Measurements from ENCODE around the gene ASIP. TPM values are rescaled to one million over a fixed set of nuclear protein-coding genes. Genes with fewer than 3 reads are reported as not detected.
"Not testable (repeated sequence)": the region's sequence is repeated elsewhere in the genome, so short reads cannot be mapped to it uniquely, and the experiment has no call there.

Gene ASIP, protein sequence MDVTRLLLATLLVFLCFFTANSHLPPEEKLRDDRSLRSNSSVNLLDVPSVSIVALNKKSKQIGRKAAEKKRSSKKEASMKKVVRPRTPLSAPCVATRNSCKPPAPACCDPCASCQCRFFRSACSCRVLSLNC
- not detected for total RNA-seq

DNA sequence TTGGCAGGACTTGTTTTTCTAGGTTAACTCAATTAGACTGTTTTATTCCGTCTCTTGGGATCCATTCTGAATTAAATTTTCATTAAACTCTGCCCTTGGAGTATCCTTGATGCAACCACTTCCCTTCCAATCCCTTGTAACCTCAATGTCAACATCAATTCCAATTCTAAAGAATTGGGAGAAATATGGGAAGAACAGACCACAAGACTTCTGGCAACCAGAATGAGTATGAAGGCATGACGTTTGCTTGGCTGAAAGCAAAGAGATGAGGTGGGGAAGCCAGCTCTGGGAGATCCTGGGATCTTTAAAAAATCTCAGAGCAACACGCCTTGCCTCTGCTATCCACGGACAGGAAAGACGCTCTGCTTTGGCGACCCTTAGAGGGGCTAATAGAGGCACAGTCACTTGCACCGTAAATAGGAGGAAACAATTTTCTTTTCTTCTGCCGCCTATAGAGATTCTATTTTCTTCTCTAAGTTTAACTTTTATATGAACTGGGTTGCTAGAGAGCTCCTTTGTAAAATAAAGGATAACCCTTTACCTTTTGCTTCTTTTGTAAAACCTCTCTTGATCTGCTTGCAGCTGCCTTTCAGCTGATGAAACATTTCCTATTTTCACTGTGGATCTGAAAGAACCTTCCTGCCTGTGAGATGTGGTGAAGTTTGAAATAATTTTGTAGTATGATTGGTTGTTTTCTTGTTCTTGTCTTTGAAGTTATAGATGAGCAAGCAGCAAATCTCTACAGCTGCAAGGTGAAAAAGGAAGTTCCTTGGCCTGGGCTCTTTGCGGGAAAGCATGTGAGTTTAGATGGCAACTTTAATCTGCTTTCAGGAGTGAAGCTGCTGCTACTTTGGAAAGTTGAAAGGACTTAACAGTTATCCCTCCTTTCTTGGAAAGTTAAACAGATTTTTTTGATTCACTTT is at the start of gene ASIP:
ASIP (plus strand) TSS at position 731 of the 923 bp plus-strand sequence. CDS start 18,952 bp downstream, outside the sequence.
- no peak for DNase-seq

GRCh38 chr20:34193051-34193450 is 48.2 kb upstream of the ASIP start:
- no peak for DNase-seq

DNA sequence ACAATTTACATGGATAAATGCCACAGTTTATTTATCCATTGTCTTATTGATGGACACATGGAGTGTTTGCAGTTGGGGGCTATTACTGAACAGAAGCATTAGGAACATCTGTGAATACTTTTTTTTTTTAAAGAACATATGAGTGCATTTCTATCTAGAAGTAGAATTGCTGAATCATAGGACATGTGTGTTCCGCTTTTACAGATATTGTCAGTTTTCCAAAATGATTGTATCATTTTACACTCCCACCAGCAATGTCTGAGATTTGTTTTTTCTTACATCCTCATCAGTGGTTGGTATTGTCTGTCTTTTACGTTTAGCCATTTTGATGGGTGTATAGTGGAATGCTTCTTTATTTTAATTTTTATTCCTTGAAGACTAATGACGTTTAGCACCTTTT is 42.0 kb upstream of the ASIP start:
- no peak for DNase-seq

GRCh38 chr20:34200023-34200422 is 41.2 kb upstream of the ASIP start:
- no peak for DNase-seq

- DNase-seq: no peak
These were observed 39.7 kb upstream of the ASIP start for GRCh38 chr20:34201531-34201930.

GRCh38 chr20:34205172-34205880 is 35.9 kb upstream of the ASIP start:
- not testable (repeated sequence) for DNase-seq

DNA sequence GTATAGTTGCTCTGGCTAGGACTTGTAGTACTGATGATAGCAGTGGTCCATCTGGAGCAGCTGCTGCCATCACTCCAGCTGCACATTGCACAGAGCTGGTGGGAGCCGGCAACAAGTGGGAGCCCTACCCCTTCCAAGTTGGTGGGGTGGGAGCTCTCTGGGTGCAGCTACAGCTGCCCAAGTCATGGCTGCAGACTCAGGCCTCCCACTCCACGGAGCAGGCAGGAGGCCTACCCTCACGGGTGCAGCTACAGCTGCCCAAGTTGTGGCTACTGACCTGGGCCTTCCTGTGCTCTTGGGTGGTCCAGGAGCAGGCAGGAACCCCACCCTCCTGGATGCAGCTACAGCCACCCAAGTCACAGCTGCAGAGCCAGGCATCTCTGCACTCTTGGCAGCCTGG is 32.1 kb upstream of the ASIP start:
- DNase-seq: no peak

- no peak for DNase-seq
These were observed 31.0 kb upstream of the ASIP start for GRCh38 chr20:34210271-34210670.

DNA sequence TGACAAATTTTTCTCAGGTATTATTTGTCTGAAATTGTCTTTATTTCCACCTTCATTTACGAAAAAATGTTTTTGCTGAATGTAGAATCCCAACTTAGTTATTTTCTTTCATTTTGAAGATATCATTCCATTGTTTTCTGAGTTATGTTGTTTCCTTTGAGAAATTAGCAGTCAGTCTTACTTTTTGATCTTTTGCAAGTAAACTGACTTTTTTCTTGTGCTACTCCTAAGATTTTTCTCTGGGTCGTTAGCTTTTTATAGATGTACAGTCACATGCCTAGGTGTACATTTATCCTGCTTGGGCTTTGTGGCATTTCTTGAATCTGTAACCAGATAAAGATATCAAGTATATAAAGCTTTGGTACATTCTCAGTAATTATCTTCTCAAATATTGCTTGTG is 29.6 kb upstream of the ASIP start:
- no peak for DNase-seq

- DNase-seq: no peak
These were observed 28.0 kb upstream of the ASIP start for GRCh38 chr20:34213213-34213612.

- DNase-seq: peak; percentile 2
These were observed 25.4 kb upstream of the ASIP start for GRCh38 chr20:34215711-34216381.

GRCh38 chr20:34216382-34216742 is 24.9 kb upstream of the ASIP start:
- no peak for DNase-seq

GRCh38 chr20:34220561-34220960 is 20.7 kb upstream of the ASIP start:
- no peak for DNase-seq

DNA sequence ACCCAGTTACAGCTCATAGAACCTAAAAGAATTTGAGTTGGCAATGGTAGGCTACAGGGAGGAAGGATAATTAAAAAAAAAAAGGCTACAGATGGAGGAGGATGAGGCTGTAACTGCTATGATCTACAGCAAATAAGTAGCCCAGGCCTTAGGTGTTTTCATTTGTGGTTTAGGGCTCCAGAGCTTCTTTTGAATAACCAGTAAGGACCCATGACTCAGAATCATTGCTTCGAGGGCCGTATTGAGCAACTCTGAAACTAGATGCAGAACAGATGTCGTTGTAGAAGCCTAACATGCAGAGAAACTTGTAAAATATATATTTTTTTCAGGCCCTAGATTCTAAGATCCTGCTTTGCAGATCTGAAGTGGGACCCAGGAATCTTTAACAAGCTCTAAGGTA is 19.0 kb upstream of the ASIP start:
- DNase-seq: no peak

DNA sequence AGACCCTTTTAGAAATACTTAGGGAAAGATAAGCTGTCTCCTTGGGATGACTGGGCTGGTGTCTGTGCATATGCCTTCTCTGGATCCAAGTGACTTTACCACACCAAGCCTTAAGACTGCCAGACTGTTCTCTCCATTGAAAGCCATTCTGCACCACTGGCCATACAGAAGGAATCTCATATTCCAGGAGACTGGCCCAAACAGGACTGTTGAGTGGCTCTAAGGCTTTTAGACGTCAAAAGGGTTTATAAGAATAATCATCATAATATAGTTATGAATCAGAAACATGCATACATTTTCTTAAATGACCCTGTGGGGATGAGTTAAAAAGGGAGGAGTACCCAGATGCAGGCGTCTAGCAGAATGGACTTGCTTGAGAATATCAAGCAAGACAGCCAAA is 17.0 kb upstream of the ASIP start:
- not testable (repeated sequence) for DNase-seq

GRCh38 chr20:34231634-34232033 is 9.6 kb upstream of the ASIP start:
- no peak for DNase-seq

DNA sequence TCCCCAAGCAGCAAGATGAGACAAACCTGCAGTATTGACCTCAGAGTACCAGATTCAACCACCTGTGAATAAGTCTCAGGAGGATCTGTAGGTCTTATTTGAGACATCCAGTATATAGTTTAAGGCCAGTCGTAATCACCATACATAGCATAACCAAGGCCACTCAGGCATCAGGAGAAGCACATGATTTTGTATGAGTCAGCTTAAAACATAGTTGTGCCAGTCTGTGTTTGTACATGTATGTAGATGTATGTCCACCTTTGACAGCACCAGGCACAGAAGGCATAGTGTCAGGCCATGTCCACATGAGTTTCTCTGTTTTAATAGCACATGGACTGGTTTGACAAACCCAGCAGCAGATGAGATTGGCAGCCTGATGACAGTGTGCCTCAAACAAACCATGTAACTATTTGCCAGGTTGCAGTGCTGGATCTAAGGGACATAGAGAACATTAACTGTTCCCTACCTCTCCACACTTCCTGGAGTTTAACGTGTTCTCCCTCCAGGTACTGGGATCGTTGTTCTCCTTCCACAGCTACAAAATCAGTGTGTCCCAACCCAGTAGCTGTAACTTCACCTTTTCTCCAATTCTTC is 8.6 kb upstream of the ASIP start:
- no peak for DNase-seq

- no peak for DNase-seq
These were observed 7.5 kb upstream of the ASIP start for GRCh38 chr20:34233687-34234086.

- no peak for DNase-seq
These were observed 5.3 kb upstream of the ASIP start for GRCh38 chr20:34235875-34236274.

DNA sequence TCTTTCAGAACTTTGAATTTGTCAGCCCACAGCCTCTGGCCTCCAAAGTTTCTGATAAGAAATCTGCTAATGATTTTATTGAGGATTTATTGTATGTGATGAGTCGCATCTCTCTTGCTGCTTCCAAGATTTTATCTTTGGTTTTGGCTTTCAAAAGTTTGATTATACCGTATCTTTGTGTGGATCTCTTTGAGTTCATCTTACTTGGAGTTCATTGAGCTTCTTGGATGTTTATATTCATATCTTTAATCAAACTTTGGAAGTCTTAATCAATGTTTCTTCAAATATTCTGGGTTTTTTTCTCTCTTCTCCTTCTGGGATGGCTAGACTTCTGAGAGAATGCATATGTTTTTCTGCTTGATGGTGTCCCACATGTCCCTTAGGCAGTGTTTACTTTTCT is 3.3 kb upstream of the ASIP start:
- DNase-seq: no peak

- no peak for DNase-seq
These were observed 1.1 kb upstream of the ASIP start for GRCh38 chr20:34240121-34240520.

DNA sequence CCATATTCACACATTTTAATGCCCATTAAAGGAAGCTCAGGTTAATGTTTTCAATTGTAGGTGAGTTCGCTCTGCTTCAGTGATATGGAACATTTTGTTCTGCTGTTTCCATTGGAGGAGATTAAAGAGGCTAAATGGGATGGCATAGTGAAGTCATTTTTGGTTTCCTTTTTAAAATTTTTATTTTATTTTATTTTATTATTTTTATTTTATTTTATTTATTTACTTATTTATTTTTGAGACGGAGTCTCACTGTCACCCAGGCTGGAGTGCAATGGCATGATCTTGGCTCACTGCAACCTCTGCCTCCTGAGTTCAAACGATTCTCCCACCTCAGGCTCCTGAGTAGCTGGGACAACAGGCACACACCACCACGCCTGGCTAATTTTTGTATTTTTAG is 792 bp downstream of the ASIP start:
- DNase-seq: not testable (repeated sequence)

- DNase-seq: no peak
These were observed 1.7 kb downstream of the ASIP start for GRCh38 chr20:34242879-34243278.

Measured in effector CD4-positive, alpha-beta T cell (primary cell).